ENCODE data around the gene RAB3B. TPM values are rescaled to one million over a fixed set of nuclear protein-coding genes. Genes with fewer than 3 reads are reported as not detected.
"Not testable (repeated sequence)": the region's sequence is repeated elsewhere in the genome, so short reads cannot be mapped to it uniquely, and the experiment has no call there.

RAB3B gene
- total RNA-seq, 1 experiment from 2014 or later: 2.7 TPM

GRCh38 chr1:51919684-51920083 is 70.8 kb downstream of the RAB3B start:
- DNase-seq (ENCODE audit: low read depth): no peak

GRCh38 chr1:51916587-51917405 is 73.7 kb downstream of the RAB3B start:
- DNase-seq (ENCODE audit: low read depth): no peak

- DNase-seq (ENCODE audit: low read depth): no peak
Observed at GRCh38 chr1:51915951-51916350, 74.5 kb downstream of the RAB3B start.

DNA sequence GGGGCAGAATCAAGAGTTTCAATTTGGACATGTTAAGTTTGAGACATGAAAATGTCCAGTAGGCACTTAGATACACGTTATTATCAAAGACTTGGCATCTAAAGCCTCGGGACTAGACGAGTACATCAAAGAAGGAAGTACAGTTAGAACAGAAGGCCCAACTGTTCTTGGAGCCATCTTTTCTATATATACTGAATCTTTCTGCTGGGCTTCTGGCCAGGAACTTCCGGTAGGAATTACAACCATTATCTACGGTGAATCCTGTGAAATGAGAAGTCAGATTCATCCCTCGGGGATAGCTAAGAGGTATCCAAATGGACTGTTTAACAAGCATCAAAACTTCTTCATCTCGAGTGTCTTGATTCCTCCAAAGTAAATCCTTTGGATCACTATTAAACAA is 77.6 kb downstream of the RAB3B start:
- DNase-seq (ENCODE audit: low read depth): no peak

DNA sequence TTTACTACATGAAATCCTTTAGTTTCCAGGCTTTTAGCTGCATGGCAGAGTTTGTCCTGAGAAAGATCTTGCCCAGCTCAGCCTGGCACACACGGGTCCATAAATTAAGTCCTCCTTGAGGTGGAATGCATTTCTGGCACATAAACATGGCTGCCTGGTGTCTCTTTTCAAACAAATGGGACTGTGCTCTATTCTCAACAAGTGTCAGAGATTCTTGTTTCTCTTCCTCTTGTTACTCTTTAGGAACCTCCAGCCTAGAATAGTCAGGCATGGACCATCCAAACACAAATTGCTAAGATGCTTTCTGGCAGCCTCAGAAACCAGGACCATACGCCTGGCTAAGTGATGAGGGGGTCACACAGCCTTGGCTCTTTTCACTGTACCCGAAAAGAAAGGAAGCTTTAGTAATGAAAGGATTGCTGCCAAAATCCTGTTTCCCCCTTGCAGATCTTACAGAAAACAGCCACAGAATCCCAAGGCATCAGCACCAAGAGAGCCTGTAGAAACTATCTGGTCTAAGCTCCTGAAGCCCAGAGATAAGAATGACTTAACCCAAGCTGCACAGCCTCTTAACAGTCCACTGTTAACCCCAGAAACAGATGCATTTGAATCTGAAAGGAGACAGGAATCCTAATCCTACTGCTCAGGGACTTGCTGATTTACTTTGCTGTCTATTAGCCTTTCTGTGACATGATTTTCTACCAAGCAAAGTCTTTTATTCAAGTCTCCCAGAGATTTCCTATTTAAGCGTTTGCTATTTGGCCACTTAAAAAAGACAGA is 80.1 kb downstream of the RAB3B start:
- DNase-seq (ENCODE audit: low read depth): no peak

DNA sequence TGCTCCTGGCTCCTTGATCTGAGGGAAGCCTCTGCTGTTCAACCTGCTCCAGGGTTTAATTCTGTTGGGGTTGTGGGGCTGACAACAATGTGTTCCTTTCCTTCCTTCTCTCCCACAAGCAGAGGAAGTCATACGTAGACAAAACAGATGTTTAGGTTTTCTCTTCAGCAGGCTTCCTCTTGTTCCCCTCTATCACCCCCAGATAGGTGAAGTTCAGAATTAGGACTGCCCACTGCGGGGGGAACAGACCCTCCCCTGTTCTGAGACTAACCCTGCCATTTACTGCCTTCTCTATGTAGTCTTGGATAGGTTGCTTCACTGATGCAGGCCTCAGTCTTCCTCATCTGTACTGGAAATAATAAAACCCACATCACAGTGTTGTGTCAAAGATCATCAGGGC is 82.0 kb downstream of the RAB3B start:
- DNase-seq (ENCODE audit: low read depth): no peak

GRCh38 chr1:51907079-51907702 is 83.3 kb downstream of the RAB3B start:
- no peak for DNase-seq (ENCODE audit: low read depth)

DNA sequence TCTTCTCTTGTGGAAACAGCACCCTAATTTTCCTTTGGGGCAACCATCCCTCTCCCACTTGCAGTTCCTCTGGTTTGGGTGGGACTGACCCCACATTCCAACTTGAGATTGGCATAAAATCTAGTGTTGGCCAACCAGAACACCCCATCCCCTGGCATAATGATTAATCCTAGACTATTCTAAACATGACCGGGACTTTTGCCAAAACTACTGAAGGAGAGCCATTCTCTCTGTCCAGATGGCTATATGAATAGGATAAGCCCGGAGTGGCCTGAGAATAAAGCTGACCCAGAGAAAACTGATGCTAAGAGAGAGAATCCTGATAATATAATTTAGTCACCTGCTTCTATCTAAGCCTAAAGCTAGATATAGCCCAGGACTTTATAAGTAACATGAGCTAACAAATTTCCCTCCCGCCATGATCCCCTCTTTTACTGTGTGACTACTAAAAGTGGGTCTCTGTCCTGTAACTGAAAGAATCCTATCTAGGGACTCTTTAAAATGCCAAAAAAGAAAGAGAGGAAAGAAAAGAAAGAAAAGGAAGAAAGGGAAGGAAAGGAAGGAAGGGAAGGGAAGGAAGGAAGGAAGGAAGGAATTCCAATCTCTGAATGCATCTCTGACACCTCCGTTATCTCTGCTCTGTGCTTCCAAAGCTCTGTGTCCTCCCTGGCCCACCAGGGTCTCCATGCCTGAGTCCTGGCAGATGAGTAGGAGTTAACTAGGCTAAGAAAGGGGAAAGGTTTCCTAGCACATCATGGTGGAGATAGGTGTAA is 84.0 kb downstream of the RAB3B start:
- DNase-seq (ENCODE audit: low read depth): no peak

DNA sequence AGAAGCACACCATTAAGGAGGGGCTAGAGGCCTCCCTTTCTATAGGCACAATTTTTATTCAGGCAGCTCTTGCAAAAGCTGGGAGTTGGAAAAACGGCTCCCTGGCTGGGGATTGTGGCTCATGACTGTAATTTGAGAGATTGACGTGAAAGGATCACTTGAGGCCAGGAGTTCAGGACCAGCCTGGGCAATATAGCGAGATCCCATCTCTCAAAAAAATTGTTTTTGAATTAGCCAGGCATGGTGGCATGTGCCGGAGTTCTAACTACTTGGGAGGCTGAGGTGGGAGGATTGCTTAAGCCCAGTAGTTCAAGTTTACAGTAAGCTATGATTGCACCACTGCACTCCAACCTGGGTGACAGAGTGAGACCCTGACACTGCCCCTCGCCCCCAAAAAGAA is 88.0 kb downstream of the RAB3B start:
- no peak for DNase-seq (ENCODE audit: low read depth)

GRCh38 chr1:51901151-51901550 is 89.3 kb downstream of the RAB3B start:
- DNase-seq (ENCODE audit: low read depth): no peak

DNA sequence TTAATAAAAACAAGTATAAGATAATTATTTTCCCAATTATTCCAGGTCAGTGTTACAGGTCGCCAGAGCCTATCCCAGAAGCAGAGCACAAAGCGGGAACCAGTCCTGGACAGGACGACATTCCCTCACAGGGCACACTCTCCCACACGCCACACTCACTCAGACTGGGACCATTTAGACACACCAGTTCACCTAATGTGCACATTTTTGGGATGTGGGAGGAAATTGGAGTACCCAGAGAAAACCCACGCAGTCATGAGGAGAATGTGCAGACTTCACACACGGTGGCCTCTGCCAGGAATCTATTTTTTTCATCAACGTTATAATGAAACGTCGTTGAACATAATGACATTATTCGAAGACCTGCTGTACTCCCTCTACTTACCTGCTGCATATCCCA is 91.5 kb downstream of the RAB3B start:
- DNase-seq (ENCODE audit: low read depth): no peak

- peak; percentile 78 for DNase-seq (ENCODE audit: low read depth)
Observed at GRCh38 chr1:51898090-51898734, 92.3 kb downstream of the RAB3B start.

DNA sequence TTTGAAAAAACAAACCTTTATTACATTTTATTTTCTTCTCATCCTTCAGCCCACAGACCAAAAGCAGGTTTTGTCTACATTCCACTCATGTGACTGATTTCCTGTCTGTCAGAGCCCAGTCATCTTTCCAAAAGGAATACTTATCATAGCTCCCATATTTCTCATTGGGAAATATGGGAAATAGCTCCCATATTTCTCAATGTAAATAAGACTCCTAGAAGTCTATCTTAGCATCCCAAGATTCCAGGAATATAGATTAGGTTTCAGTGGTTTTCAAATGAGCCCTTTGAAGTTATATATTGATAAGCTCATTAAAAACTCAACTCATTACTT is 92.8 kb downstream of the RAB3B start:
- DNase-seq (ENCODE audit: low read depth): peak; percentile 82

DNA sequence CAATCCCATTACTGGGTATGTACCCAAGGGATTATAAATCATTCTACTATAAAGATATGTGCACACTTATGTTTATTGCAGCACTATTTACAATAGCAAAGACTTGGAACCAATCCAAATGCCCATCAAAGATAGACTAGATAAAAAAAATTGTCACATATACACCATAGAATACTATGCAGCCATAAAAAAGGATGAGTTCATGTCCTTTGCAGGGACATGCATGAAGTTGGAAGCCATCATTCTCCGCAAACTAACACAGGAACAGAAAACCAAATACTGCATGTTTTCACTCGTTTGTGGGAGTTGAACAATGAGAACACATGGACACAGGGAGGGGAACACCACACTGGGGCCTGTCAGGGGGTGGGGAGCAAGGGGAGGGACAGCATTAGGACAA is 95.8 kb downstream of the RAB3B start:
- not testable (repeated sequence) for DNase-seq (ENCODE audit: low read depth)

- peak; percentile 100 for DNase-seq (ENCODE audit: low read depth)
Observed at GRCh38 chr1:51878616-51879336, 111.7 kb downstream of the RAB3B start, which contains the start of gene NRDC. Gene NRDC, minus strand, starts transcription at chr1:51878727. Its CDS starts 112 bp downstream, at chr1:51878615.

GRCh38 chr1:51878308-51878615 is 112.2 kb downstream of the RAB3B start:
- DNase-seq (ENCODE audit: low read depth): no peak

DNA sequence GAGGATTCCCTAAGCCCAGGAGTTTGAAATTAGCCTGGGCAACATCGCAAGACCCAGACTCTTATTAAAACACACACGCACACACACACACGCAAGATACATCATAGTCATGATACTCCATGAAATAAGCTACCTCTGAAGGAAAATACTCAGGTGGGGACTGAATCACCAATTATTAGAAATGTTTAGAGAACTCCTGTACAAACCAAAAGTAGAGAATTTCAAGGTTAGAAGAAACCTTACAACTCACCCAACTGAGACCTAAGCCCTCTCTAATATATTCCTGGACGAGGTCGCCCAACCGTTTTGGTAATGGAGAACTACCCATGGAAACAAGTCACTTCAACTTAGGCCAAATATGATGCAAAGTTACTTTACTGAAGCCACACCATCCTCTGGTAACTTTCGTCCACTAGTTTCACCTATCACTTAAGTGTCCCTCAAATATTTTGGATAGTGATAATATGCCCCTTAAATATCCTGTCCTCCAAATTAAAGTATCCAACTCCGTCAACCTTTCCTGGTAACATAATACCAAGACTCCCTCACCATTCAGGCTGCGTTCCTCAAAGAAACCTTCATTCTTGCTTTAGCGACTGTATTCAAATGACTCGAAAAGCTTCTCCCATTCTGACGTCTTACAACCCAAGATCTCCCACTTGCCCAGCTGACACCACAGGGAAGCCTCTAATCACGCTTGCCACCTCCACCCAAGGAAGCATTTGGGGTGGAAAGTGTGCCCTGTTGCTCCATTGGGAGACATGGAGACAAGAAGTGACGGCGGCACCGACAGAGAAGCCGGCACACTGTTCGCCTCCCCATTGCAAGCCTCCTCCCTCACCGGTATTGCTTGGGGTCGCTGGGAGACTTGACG is 112.8 kb downstream of the RAB3B start:
- DNase-seq (ENCODE audit: low read depth): peak; percentile 25

DNA sequence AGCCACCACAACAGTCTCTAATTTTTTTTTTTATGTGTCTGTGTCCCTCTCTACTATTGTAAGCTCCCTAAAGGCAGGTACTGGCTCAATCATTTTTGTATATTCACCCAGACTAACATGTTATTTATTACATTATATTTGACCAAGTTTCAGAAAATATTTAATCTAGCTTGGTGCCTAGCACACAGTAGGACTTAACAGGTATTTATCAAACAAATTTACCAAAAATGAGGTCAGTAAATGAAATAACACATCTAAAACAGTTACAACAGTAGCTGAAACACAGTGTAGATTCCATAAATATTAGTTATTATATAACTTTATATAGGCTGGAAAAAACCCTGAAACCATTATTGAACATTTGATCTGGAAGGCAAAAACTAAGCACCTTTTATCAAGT is 114.7 kb downstream of the RAB3B start:
- no peak for DNase-seq (ENCODE audit: low read depth)

- no peak for DNase-seq (ENCODE audit: low read depth)
Observed at GRCh38 chr1:51875291-51875772, 115.2 kb downstream of the RAB3B start.

DNA sequence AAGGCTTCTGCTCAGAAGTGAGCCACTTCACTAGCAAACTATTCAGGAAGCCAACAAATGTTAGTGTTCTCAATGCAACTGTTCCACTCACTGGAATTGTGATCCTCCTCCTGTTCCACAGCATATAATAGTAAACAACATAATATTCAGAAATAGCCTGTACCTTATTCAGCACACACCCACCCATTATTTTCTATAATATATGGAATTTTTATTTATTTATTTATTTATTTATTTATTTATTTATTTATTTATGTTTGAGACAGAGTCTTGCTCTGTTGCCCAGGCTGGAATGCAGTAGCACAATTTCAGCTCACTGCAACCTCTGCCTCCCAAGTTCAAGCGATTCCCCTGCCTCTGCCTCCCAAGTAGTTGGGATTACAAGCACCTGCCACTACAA is 117.2 kb downstream of the RAB3B start:
- DNase-seq (ENCODE audit: low read depth): not testable (repeated sequence)
